ENCODE measurements around the gene GLRX.
"Not testable (repeated sequence)": the region's sequence is repeated elsewhere in the genome, so short reads cannot be mapped to it uniquely, and the experiment has no call there.

Gene GLRX

DNA sequence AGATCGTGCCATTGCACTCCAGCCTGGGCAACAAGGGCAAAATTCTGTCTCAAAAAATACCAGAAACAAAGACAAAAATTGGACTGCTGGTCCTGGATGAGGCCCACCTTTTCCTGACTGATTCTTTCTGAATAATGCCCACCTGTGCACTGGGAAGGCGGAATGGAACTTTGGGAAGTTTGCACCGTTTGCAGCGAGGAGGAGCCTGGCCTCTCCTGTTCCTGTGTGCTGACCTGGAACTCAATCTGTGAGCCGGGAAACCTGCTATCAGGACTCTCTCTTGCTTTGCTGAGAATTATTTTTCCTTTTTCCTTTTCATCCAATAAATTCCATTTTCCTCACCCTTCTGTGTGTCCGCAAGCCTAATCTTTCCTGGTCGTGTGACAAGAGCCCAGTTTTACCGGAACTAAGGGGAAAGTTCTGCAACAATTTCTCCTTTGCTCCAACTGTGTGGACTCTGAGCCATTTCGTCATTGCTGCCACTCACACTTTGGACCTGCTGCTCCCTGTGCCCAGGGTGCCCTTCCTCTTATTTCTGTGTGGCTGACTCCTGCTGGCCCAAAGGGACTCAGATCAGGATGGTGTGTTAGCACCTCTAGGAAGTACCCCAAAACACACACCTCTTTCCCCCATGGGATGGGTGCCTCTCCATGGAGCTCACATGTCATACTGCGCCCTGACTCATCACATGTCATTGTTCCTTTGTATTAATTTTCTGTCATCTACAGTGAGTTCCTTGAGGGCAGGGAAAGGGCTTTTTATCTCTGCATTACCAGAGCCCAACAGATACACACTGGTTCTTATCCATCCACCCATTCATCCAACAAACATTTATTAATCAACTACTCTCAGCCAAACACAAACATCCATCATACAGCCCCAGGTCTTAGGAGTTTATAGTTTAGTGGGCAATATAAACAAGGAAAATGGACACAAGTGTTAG lies 4.7 kb upstream of the GLRX start:
- no peak for DNase-seq (ENCODE audit: low spot score)

DNA sequence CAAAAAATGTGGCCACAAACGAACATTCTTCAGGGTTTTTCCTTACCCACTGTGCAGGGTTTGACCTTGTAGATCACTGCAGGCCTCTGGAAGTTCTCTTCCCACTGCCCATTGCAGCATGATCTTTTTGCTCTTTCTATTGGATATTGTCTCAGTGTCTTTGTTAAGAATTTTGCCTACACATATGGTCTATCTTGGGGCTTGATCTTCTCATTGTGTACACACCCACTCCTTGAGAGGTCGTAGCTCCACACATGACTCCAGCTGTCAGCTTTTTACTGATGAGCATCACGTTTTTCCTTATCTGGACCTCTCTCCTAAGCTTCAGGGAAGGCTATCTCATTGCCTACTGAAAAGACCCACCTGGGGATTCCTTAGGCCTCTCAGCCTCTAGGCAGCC lies 3.0 kb upstream of the GLRX start:
- DNase-seq (ENCODE audit: low spot score): no peak

DNA sequence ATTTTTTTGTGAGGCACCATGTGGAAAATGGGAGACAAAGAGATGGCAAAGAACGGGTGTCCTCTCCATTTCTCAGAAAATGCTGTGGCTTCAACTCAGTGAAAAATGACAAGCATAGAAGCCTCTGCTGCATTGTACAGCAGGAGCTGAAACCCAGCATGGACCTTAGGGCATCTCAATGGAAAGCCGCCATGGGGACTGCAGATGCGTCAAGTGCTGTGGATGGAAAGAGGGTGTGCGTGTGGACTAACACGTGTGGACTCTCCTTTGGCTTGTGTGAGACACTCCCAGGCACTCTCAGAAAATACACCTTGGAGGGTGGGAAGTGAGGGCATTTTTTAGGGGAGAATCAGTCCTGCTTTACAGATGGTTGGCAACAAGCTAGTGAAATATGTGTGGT lies 2.2 kb upstream of the GLRX start:
- DNase-seq (ENCODE audit: low spot score): no peak

DNA sequence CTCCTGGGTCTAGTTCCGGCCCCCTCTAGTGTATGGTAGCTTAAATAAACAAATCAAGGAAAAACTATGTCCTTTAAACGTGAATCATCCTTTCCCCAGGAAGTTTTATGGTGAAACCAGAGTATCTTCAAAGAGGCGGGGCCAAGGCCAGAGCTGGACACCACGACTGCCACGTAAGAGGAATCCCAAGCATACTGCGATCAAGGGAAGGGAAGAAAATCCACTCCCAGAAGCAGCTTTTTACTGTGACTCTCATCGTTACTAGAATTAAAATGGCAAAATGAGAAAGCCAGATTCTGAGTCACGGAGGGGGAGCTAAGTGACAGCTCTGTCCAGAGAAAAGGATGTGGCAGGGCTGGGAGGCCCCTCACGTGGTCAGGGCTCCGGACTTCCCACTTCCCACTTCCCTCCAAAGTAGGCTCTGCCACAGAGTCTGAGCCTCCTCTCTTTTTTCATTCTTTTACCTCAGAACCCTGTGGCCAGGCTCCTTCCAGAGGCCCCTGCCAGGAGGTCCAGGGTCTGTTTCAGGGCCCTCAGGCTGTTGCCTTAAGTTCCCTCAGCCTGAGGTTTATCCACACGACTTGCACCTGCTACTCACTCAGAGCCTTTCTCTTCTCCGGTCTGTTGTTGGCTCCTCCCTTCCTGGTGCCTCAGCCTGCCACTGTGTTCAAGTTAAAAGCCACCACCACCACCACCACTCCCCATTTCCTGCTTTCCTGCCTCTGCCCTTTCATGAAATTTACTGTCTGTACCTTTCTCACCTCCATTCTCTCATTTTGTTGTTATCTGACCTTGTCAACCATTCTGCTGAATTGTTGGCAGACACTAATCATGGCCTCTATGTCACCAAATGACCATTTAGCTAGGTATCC lies 1.4 kb upstream of the GLRX start:
- peak; percentile 37 for DNase-seq (ENCODE audit: low spot score)

DNA sequence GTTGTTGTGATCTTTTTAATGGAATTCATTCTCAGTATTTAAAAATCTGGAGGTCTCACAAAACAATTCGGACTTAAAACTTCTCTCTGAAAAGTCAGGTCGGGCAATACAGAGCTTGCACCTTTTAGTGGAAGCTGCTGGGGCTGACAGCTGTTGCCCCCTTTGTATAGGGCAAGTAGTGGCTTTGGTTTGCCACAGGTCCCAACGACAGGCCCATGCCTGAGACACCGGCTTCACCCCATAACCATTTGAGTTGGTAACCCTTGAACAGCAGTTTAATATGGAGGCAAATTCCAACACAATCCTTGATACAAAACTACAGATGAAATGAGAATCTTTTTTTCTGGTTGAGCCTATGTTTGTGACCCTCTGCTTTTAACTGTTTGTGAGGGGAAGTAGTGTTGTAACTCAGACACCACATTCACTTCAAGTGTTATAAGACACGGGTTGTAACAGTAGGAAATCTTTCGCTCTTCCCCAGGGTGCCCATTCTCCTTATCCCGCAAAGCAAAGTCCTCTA lies 752 bp upstream of the GLRX start:
- DNase-seq (ENCODE audit: low spot score): no peak

DNA sequence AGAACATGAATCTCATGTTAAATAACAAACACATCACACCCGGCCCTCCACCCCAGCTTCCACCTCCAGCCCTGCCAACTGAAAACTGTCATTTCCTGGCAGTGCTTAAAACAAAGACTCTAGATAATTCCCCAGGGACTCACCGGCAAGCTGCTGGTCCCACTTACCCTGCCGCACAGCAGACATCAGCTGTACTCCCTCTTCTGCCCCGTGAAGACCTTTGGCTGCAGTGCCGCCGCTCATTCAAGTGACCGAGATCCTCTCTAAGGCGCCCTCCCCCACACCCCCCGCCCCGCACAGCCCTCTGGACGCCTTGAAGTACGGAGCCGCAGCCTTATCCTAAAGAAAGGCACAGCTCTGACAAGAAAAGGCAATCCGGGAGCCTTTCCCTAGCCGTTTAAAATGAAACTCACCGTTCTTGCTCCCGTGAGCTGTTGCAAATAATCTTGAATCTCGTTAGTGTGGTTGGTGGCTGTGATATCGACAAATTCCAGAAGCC lies 434 bp downstream of the GLRX start:
- DNase-seq (ENCODE audit: low spot score): peak; percentile 67

DNA sequence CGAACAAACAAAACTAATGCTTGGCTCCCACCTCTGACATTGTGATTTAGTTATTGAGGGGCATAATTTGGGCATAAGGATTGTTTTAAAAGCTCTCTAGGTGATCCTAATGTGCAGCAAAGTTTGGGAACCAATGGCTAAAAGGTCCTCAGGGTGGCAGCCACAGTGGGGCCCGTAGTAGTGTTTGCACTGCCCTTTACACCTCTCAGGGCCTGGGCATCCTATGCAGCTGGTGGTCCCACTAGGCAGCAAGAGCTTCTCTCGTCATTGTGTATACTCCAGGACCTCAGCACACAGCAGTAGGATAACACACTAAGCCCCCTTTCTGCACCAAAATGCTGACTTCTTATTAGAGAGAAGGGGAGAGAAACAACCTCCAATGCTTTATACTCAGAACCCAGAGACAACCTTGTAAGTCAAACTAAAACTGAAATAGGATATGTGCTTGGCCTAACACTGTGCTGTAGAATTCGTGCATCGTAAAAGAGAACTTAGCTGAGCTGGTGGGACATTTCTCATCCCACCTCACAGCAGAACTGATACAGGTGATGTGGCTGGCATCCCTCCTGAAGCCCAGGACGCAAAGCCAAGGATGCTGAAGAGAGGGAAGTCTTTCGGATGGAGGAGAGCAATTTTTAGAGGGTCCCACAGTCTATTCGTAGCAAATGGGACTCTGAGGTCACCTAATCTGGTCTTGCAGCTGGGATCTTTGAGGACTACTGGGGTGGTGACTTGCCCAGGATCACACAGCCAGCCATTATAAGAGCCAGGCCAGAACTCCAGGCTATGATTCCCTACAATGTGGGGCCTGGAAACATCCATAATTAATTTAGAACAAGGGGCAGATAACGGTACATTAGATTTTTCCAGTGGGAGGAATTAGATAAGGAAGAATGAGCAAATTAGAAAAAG lies 1.2 kb downstream of the GLRX start:
- no peak for DNase-seq (ENCODE audit: low spot score)

DNA sequence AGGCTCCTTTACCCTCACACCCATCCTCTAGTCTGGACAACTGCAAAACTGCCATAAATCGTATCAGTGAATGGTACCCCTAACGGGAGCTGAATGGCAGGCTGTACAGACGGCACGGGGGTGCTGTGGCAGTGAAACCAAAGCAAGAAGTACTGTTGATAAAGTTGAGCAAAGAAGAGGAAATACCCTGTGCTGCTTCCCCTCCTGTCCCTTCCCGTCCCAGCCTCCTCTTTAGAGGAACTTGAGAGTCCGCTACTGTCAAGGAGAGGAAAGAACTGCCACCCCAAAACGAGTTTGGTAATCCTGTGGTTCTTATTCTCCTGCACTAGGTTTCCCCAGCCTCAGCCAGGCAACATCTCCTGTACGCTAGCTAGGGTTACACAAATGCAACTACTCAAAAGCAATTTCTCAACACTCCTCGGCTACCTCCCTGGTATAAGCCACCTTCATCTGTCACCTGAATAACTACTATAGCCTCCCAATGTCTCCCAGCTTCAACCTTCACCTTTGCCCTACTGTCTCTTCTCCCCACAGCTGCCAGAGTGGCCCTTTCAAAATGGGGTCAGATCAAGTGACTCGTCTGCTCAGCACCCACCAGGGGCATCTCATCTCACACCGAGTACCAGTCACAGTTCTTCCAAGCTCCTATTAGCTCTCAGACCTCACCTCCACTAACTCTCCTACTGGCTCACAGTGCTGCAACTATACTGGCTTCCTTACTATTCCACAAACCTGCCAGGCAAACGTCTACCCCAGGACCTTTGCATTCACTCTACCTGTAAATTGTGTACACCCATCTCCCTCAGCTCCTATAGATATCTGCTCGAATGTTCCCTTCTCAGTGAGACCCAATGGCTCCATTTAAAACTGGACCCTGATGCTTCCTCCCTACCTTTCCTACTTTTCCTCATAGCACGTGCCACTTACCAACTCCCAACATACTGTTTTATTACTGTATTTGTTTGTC lies 4.1 kb downstream of the GLRX start:
- DNase-seq (ENCODE audit: low spot score): peak; percentile 16

DNA sequence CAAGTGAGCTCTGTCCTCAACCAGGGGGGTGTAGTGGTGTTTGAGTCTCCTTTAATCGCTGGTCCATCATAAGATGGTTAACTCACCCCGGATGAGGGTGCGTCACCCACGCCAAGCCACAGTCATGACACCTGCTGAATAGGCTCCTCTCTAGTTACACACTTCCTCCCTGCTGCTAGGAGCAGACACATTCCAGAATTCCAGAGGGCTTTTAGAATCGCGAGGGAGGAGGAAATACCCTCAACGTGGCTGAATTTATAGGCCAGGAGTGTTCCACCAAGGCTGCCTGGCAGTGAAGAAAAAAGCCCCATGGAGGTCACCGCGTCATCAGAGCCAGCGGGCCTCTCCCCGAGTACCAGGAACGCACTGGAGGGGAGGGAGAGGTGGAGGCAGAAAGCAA lies 5.1 kb downstream of the GLRX start:
- DNase-seq (ENCODE audit: low spot score): no peak

DNA sequence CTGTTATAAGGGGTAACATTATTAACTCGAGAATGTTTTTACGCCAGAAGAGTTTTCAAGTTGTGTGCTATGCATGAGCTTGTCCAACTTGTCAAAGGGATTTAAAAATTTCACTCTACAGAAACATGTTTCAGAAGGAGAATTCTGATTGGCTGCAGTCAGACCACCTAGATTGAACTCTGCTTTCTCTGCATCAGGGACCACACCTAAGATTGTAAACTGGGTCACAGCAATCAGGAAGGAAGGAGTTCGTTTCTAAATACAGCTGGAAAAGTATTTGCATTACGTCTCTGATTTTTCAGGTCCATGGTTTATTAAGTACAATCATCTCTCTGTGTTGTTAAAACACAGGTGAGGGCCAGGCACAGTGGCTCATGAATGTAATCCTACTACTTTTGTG lies 5.8 kb downstream of the GLRX start:
- DNase-seq (ENCODE audit: low spot score): no peak

DNA sequence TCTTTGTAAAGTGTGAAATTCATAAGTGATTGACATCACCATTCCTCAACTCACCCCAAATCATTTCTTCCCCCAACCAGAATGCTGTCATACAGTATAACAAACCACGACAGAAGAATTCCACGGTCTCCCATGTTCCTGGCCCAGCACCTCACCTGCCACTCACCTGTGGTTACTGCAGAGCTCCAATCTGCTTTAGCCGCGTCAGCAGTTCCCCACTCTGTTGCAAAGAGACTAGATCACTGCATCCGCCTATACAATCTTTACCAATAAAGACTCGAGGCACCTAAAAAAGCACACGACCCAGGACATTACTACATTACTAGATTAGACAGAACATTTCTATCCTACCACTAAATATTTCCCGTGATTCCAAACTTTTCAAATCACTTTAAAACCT lies 6.2 kb downstream of the GLRX start:
- DNase-seq (ENCODE audit: low spot score): no peak

DNA sequence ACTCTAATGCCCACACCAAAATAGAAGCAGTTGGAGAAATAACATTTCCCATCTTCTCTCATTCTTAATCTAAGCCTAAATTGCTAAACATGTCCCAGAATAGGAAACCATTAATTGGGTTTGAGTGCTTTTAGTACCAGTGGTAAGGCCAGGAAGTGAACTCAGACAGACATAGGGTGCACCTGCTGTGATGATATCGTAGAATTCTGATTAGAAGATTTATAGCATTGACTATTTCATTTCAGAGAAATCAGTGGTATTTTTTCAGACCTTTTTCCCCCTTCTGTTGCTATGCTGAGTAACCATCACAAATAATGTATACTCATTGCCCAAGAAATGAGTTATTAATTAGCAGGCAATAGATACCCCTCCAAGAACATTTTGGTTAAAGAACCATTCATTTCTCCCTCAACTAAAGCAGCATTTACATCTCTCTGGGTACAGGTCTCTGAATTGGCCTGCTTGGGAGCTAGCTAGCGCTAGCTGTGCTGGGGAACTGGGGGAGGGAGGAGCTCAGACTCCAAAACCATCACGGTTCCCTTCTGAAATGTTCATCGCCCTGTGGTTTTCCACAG lies 7.3 kb downstream of the GLRX start:
- DNase-seq (ENCODE audit: low spot score): no peak

DNA sequence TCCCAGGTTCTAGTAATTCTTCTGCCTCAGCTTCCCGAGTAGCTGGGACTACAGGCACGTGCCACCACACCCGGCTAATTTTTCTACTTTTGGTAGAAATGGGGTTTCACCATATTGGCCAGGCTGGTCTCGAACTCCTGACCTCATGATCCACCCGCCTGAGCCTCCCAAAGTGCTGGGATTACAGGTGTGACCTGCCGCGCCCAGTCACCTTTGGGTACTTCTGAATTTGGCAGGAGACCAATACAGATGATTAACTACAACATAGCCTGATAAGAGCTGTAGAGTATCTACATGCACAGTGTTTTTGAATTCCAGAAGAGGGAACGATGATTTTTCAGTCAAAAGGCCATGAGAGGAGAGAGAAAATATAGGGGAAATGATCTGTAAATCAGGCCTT lies 9.5 kb downstream of the GLRX start:
- not testable (repeated sequence) for DNase-seq (ENCODE audit: low spot score)

DNA sequence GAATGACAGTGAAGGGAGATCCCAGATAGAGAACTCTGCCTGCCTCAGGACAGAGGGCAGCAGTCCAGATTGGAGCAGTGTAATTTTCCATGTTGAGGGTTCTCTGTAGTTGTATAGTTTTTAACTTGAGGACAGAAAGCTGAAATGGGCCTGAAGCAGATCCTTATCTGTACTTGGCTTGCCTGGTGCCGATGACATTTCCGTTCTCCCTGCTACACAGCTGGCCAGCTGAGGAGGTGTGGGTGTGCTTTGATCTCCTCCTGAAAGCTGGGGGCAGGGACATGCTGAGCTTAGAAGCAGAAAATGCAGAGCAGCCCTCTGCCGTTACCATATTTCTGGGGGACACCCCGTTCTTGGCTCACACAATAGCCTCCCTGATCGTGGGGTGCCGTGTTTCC lies 10.5 kb downstream of the GLRX start:
- DNase-seq (ENCODE audit: low spot score): no peak

DNA sequence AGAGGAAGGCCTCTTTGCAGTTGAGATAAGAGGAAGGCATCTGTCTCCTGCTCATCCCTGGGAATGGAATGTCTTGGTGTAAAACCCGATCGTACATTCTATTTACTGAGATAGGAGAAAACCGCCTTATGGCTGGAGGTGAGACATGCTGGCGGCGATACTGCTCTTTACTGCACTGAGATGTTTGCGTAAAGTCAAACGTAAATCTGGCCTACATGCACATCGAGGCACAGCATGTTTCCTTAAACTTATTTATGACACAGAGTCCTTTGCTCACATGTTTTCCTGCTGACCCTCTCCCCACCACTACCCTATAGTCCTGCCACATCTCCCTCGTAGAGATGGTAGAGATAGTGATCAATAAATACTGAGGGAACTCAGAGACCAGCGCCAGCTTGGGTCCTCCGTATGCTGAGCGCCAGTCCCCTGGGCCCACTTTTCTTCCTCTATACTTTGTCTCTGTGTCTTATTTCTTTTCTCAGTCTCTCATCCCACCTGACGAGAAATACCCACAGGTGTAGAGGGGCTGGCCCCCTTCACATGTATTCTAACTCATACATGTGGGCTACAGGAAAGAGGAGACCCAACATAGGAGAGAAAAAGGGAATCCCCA lies 11.0 kb downstream of the GLRX start:
- not testable (repeated sequence) for DNase-seq (ENCODE audit: low spot score)

DNA sequence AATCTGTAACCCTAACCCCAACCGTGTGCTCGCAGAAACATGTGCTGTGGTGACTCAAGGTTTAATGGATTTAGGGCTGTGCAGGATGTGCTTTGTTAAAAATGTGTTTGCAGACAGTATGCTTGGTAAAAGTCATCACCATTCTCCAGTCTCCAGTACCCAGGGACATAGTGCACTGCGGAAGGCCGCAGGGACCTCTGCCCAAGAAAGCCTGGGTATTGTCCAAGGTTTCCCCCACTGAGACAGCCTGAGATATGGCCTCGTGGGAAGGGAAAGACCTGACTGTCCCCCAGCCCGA lies 11.5 kb downstream of the GLRX start:
- DNase-seq (ENCODE audit: low spot score): not testable (repeated sequence)

DNA sequence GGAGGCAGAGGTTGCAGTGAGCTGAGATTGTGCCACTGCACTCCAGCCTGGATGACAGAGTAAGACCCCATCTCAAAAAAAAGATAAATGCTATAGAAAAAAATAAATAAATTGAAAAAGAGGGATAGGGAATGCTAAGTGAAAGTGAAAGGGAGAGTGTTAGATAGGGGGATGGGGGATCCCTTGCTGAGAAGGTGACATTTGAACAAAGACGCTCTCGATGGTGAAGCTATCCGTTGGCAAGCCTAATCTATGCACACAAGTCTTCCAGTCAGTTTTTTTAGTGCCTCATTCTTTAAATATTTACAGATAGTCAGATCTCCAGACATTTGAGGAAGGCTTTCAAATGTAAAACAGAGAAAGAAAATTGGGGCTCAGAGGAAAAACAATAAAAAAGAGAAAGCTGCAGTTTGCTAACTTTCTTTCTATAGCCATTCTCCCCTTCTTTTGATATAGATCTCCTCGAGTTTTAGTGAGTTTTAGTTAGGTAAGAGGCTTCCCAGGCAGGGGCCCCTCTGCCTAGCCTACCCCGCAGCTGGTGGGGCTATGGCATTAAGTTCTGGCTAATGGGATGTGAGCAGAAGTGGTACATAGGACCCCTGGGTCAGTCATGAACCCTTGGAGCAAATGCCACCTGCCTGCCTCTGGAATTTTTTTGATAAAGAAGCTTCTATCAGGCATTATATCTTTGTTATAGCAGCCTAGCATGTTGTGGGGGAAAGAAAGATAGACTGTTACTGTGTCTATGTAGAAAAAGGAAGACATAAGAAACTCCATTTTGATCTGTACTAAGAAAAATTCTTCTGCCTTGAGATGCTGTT lies 12.0 kb downstream of the GLRX start:
- DNase-seq (ENCODE audit: low spot score): no peak

DNA sequence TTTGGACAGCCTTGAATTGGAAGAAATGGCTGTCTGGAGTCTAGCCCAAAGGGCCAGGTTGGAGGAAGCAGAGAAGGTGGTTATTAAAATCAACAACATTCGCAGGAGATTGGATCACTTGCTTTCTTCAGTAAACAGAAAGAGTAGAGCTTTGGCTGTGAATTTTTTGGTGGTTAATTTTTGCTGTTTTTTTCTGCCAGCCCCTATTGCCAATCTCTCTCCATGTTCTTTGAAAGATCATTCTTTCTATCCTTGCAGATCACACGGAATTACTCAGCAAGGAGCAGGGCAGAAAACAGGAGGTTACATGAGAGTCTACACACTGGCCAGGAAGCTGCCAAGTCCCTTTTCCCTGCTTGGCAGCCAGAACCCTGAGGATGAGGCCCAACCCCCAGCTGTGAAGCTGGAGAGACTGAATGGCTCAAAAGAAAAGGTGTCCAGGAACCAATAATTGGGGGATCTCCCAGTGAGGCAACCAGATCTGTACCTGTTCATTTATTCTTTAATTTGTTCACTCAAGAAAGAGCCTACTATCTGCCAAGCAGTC lies 13.0 kb downstream of the GLRX start:
- DNase-seq (ENCODE audit: low spot score): peak; percentile 82

All from cerebellar cortex (tissue), 1 donor.